ENCODE results near the gene SERPINC1. TPM values are rescaled to one million over a fixed set of nuclear protein-coding genes. Genes with fewer than 3 reads are reported as not detected.
"Not testable (repeated sequence)": the region's sequence is repeated elsewhere in the genome, so short reads cannot be mapped to it uniquely, and the experiment has no call there.

SERPINC1 gene
- total and polyA plus RNA-seq, 9 of the 15 experiments (the other 6 are each of a cell fraction or from before 2014, with no cell fraction given), result 0.07 to 1.2 (median 0.50) TPM

DNA sequence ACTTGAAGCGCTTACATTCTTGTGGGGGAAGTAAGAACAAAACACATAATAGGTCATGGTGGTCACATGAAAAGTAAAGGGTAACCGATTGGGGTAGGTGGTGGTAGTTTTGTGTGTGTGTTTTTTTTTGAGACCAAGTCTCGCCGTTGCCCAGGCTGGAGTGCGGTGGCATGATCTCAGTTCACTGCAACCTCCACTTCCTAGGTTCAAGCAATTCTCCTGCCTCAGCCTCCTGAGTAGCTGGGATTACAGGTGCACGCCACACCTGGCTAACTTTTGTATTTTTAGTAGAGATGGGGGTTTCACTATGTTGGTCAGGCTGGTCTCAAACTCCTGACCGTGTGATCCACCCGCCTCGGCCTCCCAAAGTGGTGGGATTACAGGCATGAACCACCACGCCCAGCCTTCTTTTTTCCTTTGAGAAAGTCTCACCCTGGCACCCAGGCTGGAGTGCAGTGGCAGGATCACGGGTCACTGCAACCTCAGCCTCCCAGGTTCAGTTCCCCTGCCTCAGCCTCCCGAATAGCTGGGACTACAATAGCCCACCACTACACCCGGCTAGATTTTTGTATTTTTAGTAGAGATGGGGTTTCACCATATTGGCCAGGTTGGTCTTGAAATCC lies 54.9 kb downstream of the SERPINC1 start (continued):
- TF ChIP-seq BCLAF1 (IDR thresholded peaks at IDR 0.05; ENCODE audit: borderline replicate concordance in 1 of 2, control insufficient read depth in 1 of 2, low read depth in 2 of 2, low read length in 1 of 2) (peak in 1 of 2 experiments; percentile 66; a peak in 1 of 4 replicates), PML (IDR thresholded peaks at IDR 0.05; ENCODE audit: low read length) (peak; percentile 54; the same call in 1 of the 2 replicates), NR1H2 (CRISPR knock-in tag; IDR thresholded peaks at IDR 0.05) (0 out of 2 replicates have a peak, but pooled peaks have one; percentile 31), ZNF717 (CRISPR knock-in tag; IDR thresholded peaks at IDR 0.05) (peak; percentile 12; the same call in 1 of the 2 replicates), SUPT5H (IDR thresholded peaks at IDR 0.05) (peak; percentile 89), ZNF740 (tag; IDR thresholded peaks at IDR 0.05) (0 out of 4 replicates have a peak, but pooled peaks of 1 of the 2 experiments have one; percentile 31), ZBTB2 (IDR thresholded peaks at IDR 0.05) (0 out of 2 replicates have a peak, but pooled peaks have one; percentile 13), NONO (IDR thresholded peaks at IDR 0.05; ENCODE audit: low read depth in 2 of 2, low read length in 1 of 2) (0 out of 4 replicates have a peak, but pooled peaks of 1 of the 2 experiments have one; percentile 2), POLR2G (IDR thresholded peaks at IDR 0.05; ENCODE audit: low read depth, low read length) (peak; percentile 46; the same call in 1 of the 2 replicates), HNRNPUL1 (IDR thresholded peaks at IDR 0.05; ENCODE audit: low read length) (peak; percentile 75; the same call in 1 of the 2 replicates), ZNF551 (CRISPR knock-in tag; IDR thresholded peaks at IDR 0.05) (0 out of 2 replicates have a peak, but pooled peaks have one; percentile 38), KLF13 (tag; IDR thresholded peaks at IDR 0.05; ENCODE audit: borderline replicate concordance, low read depth) (peak; percentile 18; the same call in 1 of the 2 replicates), MAZ (CRISPR knock-in tag; conservative IDR thresholded peaks at IDR 0.05 in 1 of 2, IDR thresholded peaks at IDR 0.05 in 1 of 2) (peak in 1 of 2 experiments; percentile 25; a peak in 1 of 4 replicates), ZBTB26 (CRISPR knock-in tag; IDR thresholded peaks at IDR 0.05) (0 out of 2 replicates have a peak, but pooled peaks have one; percentile 40), POLR2H (tag; IDR thresholded peaks at IDR 0.05; ENCODE audit: low read depth) (0 out of 2 replicates have a peak, but pooled peaks have one; percentile 2), HDAC6 (IDR thresholded peaks at IDR 0.05; ENCODE audit: low read depth, low read length) (0 out of 2 replicates have a peak, but pooled peaks have one; percentile 16)
- TF ChIP-seq ZNF740 (CRISPR knock-in tag; IDR thresholded peaks at IDR 0.05), result not testable (repeated sequence)
- TF ChIP-seq, protein P1, sequence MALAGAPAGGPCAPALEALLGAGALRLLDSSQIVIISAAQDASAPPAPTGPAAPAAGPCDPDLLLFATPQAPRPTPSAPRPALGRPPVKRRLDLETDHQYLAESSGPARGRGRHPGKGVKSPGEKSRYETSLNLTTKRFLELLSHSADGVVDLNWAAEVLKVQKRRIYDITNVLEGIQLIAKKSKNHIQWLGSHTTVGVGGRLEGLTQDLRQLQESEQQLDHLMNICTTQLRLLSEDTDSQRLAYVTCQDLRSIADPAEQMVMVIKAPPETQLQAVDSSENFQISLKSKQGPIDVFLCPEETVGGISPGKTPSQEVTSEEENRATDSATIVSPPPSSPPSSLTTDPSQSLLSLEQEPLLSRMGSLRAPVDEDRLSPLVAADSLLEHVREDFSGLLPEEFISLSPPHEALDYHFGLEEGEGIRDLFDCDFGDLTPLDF (CRISPR knock-in tag; IDR thresholded peaks at IDR 0.05), result peak; percentile 24; the same call in 1 of the 2 replicates

All from K562 (cell line).